ENCODE measurements around the gene RAB7A.
A peak's percentile ranks its signal among the peaks of the same experiment; 100 is the strongest.

The RAB7A gene

GRCh38 chr3:128850544-128850943 lies 124.6 kb downstream of the RAB7A start:
- POLR2A ChIA-PET, result no interaction called here
- no peak for DNase-seq (ENCODE audit: extremely low spot score)
- TF ChIP-seq, protein P1, sequence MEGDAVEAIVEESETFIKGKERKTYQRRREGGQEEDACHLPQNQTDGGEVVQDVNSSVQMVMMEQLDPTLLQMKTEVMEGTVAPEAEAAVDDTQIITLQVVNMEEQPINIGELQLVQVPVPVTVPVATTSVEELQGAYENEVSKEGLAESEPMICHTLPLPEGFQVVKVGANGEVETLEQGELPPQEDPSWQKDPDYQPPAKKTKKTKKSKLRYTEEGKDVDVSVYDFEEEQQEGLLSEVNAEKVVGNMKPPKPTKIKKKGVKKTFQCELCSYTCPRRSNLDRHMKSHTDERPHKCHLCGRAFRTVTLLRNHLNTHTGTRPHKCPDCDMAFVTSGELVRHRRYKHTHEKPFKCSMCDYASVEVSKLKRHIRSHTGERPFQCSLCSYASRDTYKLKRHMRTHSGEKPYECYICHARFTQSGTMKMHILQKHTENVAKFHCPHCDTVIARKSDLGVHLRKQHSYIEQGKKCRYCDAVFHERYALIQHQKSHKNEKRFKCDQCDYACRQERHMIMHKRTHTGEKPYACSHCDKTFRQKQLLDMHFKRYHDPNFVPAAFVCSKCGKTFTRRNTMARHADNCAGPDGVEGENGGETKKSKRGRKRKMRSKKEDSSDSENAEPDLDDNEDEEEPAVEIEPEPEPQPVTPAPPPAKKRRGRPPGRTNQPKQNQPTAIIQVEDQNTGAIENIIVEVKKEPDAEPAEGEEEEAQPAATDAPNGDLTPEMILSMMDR (IDR thresholded peaks at IDR 0.05; ENCODE audit: control extremely low read depth, extremely low read depth, low read depth, missing control alignments), result no peak
- CTCF ChIA-PET, result no interaction called here

- TF ChIP-seq, protein P1 (IDR thresholded peaks at IDR 0.05; ENCODE audit: control extremely low read depth, extremely low read depth, low read depth, missing control alignments), result no peak
- CTCF ChIA-PET, result no interaction called here
- POLR2A ChIA-PET, result no interaction called here
- peak; percentile 12 for DNase-seq (ENCODE audit: extremely low spot score)
Observed at GRCh38 chr3:128851601-128852000, 125.6 kb downstream of the RAB7A start.

DNA sequence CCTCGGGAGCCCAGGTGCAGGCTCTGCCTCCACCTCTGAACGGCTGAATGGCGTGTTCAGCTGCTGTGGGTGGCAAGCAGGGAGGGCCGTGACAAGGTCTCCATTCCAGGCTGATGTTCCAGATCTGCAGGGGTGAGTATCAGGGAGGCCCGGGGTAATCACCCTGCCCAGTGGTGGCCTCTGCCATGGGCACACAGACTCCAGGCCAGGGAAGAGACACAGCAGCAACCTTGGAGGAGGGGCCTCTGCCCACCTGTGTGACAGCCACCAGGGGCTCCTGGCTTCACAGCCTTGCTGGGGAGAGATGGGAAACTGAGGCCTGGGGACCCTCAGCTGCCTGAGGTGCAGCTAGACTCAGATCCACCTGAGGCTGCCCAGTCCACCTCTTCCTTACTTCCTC lies 127.8 kb downstream of the RAB7A start:
- TF ChIP-seq, protein P1 (IDR thresholded peaks at IDR 0.05; ENCODE audit: control extremely low read depth, extremely low read depth, low read depth, missing control alignments), result no peak
- DNase-seq (ENCODE audit: extremely low spot score), result no peak
- ChIA-PET POLR2A (no interaction called here), CTCF (no interaction called here)

DNA sequence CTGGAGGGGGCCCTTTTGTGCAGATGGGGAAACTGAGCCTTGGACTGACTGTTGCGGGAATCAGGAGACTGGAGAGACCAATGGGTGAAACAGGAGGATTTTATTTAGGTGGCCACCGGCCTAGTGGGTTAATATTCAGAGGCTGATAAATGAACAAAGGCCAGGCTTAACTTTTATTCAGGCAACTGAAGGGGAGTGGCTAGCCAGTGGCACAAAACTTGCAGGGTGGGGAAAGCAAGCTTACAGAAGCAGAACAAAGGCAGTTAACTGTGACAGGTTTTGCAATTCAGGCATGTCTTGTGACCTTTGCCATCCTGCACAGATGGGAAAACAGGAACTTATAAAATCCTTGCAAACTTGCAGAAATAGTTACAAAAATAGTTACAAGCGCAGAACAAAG lies 128.5 kb downstream of the RAB7A start:
- TF ChIP-seq, protein P1 (IDR thresholded peaks at IDR 0.05; ENCODE audit: control extremely low read depth, extremely low read depth, low read depth, missing control alignments), result no peak
- no peak for DNase-seq (ENCODE audit: extremely low spot score)
- ChIA-PET CTCF (no interaction called here), POLR2A (no interaction called here)

GRCh38 chr3:128855569-128855968 lies 129.6 kb downstream of the RAB7A start:
- ChIA-PET CTCF (interaction anchor here (1.4 to 1.5 kb wide), 2 partner anchors 11 to 175 kb away, joined by 5 read pairs; no protein-coding TSS in a partner anchor), POLR2A (no interaction called here)
- TF ChIP-seq, protein P1 (IDR thresholded peaks at IDR 0.05; ENCODE audit: control extremely low read depth, extremely low read depth, low read depth, missing control alignments), result no peak
- DNase-seq (ENCODE audit: extremely low spot score), result no peak

GRCh38 chr3:128858167-128858566 lies 132.2 kb downstream of the RAB7A start:
- POLR2A ChIA-PET, result no interaction called here
- CTCF ChIA-PET, result interaction anchor here (0.8 to 1.7 kb wide), 2 partner anchors 11 to 12 kb away, joined by 3 to 4 read pairs; no protein-coding TSS in a partner anchor
- DNase-seq (ENCODE audit: extremely low spot score), result no peak
- TF ChIP-seq, protein P1 (IDR thresholded peaks at IDR 0.05; ENCODE audit: control extremely low read depth, extremely low read depth, low read depth, missing control alignments), result no peak

DNA sequence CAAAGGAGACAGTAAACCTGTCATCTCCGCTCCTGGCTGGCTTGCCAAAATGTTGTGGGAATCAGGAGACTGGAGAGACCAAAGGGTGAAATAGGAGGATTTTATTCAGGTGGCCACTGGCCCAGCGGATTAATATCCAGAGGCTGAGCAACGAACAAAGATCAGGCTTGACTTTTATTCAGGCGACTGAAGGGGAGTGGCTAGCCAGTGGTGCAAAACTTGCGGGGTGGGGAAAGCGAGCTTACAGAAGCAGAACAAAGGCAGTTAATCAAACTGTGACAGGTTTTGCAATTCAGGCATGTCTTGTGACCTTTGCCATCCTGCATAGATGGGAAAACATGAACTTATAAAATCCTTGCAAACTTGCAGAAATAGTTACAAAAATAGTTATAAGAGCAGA lies 133.6 kb downstream of the RAB7A start:
- ChIA-PET POLR2A (no interaction called here), CTCF (no interaction called here)
- TF ChIP-seq, protein P1 (IDR thresholded peaks at IDR 0.05; ENCODE audit: control extremely low read depth, extremely low read depth, low read depth, missing control alignments), result no peak
- no peak for DNase-seq (ENCODE audit: extremely low spot score)

All from GM10248 (cell line).